Measurements from ENCODE around the gene FGD3.
A peak's percentile ranks its signal among the peaks of the same experiment; 100 is the strongest.

FGD3 gene

DNA sequence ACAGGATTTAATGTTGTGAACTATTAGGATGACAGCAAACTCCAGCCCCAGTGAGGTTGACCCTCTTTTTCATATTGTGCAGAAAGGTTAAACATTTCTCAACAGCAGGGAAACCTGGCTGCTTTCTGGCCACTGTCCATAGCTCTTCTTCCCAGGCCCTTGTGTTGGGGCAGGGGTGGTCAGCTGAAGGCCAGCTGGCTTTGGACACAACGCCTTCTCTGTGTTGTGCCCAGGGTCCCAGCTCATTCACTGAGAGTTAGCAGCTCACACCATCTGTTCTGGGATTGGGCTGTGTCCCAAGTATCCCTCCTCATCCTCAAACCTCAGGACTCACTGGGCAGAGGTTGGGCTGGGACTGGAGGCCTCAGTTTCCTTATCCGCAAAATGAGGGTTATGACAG lies 1.3 kb downstream of the FGD3 start:
- Mint-ChIP-seq H3K27me3 (no peaks in the 10 kb centered on the region), H3K4me3 (peak overlapping the region; percentile 86), H3K36me3 (ENCODE audit: low read depth) (no peaks in the 10 kb centered on the region), H3K9me3 (no peaks in the 10 kb centered on the region), H3K27ac (peak overlapping the region; percentile 47), H3K4me1 (ENCODE audit: low read depth) (peaks cover 63% of the 10 kb centered on the region)
- no peak for DNase-seq

DNA sequence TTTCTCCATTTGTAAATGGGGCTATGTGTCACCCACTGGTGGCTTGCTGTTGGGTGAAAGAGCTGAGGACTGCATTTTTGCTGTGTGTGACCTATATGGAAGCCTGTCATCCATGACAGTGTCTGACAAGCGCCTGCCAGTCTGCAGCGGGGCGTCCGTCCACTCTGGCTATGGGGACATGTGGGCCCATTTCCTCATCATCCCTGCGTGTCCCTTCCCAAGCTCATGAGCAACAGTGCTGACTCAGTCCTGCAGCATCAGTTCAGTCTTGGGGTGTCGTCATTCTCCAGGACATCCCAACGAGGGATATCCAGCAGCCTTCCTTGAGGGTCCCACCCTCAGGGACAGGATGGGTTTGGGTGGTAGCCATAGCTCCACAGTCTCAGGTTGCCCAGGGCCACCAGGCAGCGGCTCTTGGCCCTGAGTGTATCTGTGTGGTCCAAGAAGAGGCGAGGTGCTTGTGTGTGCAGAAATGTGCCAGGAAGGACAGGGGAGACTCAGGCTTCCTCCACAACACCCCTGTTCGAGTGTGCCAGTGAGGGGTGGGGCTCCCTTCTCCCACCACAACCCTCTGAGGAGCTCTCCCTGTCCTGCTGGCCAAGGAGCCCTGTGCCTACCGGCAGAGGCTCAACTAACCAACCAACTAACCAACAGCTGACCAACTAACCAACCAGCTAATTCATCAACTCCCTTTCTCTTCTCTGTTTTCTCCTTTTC lies 2.1 kb downstream of the FGD3 start:
- H3K27ac Mint-ChIP-seq: peak overlapping the region; percentile 65
- no peaks in the 10 kb centered on the region for H3K9me3 Mint-ChIP-seq
- no peak overlapping the region for H3K4me3 Mint-ChIP-seq
- no peaks in the 10 kb centered on the region for H3K36me3 Mint-ChIP-seq (ENCODE audit: low read depth)
- H3K27me3 Mint-ChIP-seq: no peaks in the 10 kb centered on the region
- peaks cover 71% of the 10 kb centered on the region for H3K4me1 Mint-ChIP-seq (ENCODE audit: low read depth)
- DNase-seq: no peak

DNA sequence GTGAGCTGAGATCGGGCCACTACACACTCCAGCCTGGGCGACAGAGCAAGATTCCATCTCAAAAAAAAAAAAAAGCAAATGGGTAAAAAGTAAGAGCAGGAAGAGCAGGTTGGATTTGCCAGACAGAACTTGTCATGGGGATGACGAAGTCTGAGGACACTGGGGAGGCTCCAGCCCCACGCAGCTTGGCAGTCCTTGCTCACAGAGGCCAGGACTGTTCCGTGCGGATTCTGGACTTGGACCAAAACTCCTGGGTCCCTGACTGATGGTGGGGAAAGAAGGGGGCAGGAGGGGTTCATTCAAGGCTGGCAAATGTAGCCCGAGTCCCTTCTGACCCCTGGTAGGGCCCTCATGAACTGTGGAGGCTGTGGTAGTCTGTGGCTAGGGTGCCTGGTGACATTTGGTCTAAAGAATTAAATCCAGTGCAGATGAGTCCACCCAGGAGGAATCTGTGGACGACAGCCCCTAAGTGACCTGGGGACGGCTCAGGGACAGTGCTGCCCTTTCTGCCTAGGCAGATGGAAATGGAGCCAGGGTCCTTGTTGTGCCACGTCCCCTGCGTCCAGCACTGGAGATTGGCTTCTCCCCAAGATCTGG lies 3.1 kb downstream of the FGD3 start:
- Mint-ChIP-seq H3K27ac (peak overlapping the region; percentile 30), H3K4me1 (ENCODE audit: low read depth) (peaks cover 80% of the 10 kb centered on the region), H3K27me3 (no peaks in the 10 kb centered on the region), H3K4me3 (no peak overlapping the region), H3K36me3 (ENCODE audit: low read depth) (no peaks in the 10 kb centered on the region), H3K9me3 (no peaks in the 10 kb centered on the region)
- DNase-seq: no peak

DNA sequence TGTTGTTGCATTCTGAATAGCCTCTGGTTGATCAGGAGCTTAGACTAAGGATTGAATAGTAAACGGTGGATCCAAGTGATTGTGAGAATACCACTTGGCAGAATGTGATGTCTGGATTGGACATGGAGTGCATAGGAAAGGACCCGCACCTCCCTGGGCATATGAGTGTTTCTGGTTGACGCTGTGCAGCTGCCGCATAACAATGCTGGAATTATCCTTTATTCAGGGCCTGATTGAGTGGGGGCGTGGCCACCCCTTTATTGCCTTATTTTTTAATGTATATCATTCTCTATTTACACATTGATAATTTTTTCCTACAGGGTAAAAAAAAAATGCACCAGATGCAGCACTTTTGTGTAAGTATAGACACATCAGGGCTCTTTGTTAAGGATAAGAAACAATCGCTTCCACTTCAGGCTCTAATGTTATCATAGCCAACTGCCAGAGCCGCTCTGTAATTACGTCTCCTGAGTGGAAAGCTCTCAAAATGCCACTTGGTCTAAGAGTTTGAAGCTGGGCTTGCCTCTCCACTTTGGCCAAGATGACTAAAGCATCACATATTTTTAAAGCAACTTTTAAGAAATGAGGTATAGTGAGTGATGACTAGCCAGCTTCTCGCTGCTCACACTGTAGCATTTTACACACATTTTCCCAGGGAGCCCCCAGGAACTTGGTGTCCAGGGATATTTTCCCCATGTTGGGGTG lies 5.7 kb downstream of the FGD3 start:
- peak overlapping the region; percentile 72 for H3K4me3 Mint-ChIP-seq
- no peaks in the 10 kb centered on the region for H3K27me3 Mint-ChIP-seq
- H3K4me1 Mint-ChIP-seq (ENCODE audit: low read depth): peaks cover 89% of the 10 kb centered on the region

DNA sequence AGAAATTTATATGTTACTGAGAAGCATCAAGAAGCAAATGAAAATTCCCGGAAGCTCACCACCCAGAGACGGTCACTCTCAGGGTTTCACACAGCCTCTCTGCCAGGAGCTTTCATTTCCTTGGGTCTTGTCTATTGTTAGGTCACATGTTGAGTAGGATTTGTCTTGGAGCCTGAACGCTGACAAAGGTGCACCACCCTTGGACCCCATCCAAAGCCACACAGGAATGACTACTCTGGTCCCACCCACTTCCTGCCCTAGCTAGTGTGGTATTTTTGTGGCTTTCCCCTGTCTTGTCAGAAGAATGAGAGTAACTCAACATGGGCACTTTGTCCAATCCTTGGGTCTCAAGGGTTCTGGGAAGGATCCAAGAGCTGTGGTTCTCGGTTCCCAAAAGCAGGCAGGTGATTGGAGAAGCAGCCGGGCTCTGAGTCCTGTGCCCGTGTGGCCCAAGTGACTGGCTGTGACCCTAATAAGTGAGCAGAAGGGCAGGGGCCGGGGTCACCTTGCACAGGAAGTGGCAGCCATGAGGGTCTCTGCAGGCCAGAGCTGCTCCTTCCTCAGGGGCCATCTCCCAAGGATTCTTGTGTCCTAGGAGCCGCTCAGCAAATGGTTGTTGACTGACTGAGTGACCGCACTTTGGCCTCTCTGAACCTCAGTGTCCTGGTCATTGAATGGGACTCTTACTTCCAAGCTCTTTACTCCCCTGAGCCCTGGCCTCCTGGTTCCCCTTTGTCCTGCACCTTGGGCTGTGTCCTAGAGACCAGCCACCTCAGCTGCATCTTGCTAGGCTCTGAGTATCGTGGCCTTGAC lies 6.9 kb downstream of the FGD3 start:
- Mint-ChIP-seq H3K4me3 (peak overlapping the region; percentile 72), H3K27me3 (no peaks in the 10 kb centered on the region), H3K27ac (peak overlapping the region; percentile 94), H3K9me3 (no peaks in the 10 kb centered on the region), H3K36me3 (ENCODE audit: low read depth) (no peaks in the 10 kb centered on the region), H3K4me1 (ENCODE audit: low read depth) (peaks cover 84% of the 10 kb centered on the region)
- DNase-seq: peak; percentile 77

More for the DNA sequence above, 5.7 kb downstream of the FGD3 start:
- H3K9me3 Mint-ChIP-seq: no peaks in the 10 kb centered on the region
- H3K27ac Mint-ChIP-seq: peak overlapping the region; percentile 94
- H3K36me3 Mint-ChIP-seq (ENCODE audit: low read depth): no peaks in the 10 kb centered on the region
- DNase-seq: peak; percentile 13

DNA sequence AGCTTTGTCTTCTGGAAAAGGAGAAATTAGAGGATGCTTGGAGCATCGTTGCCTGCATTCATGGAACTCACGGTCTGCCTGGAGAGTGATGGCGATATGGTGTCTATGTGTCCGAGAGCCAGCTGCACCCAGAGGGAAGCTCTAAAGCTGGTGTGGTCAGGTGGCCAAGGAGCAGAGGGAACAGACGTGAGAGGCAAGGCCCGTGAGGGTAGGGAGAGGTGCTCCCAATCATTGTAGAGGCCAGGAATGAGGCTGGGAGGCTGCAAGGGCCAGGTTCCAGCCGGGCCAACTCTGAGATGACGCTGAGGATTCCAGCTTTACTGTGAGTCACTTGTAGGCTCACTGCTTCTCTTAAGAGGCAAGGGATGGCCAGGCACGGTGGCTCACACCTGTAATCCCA lies 7.6 kb downstream of the FGD3 start:
- DNase-seq: peak; percentile 31
- peak overlapping the region; percentile 94 for H3K27ac Mint-ChIP-seq
- H3K9me3 Mint-ChIP-seq: no peaks in the 10 kb centered on the region
- no peaks in the 10 kb centered on the region for H3K27me3 Mint-ChIP-seq
- H3K4me1 Mint-ChIP-seq (ENCODE audit: low read depth): peaks cover 83% of the 10 kb centered on the region
- H3K36me3 Mint-ChIP-seq (ENCODE audit: low read depth): no peaks in the 10 kb centered on the region
- peak overlapping the region; percentile 72 for H3K4me3 Mint-ChIP-seq

DNA sequence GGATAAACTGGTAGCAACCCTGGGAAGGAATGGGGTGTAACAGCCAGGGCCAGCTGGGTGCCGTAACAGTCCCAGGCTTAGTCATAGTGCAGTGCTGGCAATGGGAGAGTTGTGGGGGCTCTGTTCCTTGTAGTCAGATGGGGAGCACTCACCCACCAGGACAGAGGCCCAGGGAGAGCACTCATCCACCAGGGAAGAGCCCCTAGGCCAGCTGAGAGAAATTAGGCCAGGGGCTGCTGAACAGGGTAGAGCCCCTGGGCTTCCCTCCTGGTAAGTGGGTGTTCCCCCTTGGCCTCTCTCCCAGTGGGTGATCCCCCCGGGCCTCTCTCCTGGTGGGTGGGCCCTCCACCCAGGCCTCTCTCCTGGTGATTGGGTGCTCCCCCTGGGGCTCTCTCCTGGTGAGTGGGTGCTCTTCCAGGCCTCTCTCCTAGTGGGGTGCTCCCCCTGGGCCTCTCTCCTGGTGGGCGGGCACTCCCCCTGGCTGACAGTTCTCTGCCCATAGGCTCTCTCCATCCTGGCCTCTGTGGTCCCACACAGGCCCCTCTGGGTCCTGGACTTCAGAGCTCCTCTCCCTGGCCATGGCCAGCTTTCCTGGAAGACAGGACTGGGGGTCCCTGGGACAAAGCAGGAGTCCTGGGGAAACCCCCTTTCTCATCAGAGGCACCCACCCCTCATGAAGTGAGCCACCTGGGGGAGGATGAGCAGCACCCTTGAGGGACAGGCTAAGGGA lies 13.4 kb downstream of the FGD3 start:
- Mint-ChIP-seq H3K4me1 (ENCODE audit: low read depth) (peaks cover 65% of the 10 kb centered on the region), H3K27ac (peak overlapping the region; percentile 92), H3K9me3 (peaks cover 14% of the 10 kb centered on the region), H3K27me3 (no peaks in the 10 kb centered on the region), H3K36me3 (ENCODE audit: low read depth) (peaks cover 39% of the 10 kb centered on the region), H3K4me3 (no peak overlapping the region)
- DNase-seq: peak; percentile 29

DNA sequence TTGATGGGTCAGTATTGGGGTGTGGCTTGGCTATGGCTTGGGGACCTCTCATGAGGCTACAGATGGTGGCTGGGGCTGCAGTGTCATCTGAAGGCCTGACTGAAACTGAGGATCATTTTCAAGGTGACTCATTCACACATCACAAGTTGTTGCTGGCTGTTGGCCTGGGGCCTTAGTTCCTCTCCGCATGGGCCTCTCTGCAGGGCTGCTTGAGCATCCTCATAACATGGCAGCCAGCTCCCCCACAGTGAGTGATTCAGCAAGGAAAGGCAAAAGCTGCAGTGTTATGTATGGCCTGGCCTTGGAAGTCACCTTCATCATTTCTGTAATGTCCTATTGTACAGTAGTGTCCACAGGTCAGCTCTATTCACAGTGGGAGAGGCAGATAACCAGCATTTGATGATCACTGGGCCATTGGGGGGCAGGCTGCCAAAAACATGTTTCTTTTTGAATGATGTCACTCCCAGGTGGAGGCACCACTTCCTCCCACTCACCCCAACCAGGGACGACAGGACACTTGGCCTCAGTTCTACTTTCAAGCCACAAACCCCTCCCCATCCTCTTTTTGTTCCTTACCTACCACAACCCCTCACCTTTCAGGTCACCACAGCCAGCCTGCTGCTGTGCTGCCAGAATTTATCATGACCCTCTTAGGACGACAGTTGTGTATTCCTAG lies 14.4 kb downstream of the FGD3 start:
- H3K27me3 Mint-ChIP-seq: no peaks in the 10 kb centered on the region
- H3K4me3 Mint-ChIP-seq: peak overlapping the region; percentile 18
- peak; percentile 62 for DNase-seq
- peaks cover 46% of the 10 kb centered on the region for H3K36me3 Mint-ChIP-seq (ENCODE audit: low read depth)
- peak overlapping the region; percentile 92 for H3K27ac Mint-ChIP-seq
- H3K4me1 Mint-ChIP-seq (ENCODE audit: low read depth): peaks cover 62% of the 10 kb centered on the region
- peaks cover 14% of the 10 kb centered on the region for H3K9me3 Mint-ChIP-seq

DNA sequence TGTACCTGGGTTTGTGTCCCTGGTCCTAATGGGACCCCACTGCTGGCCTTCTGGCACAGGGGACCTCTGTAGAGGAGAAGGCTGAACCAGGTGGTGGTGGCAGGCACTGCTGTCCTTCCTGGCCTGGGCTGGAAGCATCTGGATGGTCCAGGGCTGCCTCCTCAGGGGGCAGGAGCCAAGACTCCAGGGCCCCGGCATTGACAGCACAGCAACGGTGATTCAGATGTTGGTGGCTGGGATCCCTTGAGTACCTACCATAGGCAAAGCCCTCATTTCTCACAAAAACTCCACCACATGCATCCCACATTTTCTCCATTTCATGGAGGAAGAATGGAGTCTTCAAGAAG lies 15.0 kb downstream of the FGD3 start:
- Mint-ChIP-seq H3K36me3 (ENCODE audit: low read depth) (peaks cover 52% of the 10 kb centered on the region), H3K4me3 (peak overlapping the region; percentile 18), H3K4me1 (ENCODE audit: low read depth) (peaks cover 62% of the 10 kb centered on the region), H3K9me3 (peaks cover 14% of the 10 kb centered on the region), H3K27ac (peak overlapping the region; percentile 92), H3K27me3 (no peaks in the 10 kb centered on the region)
- DNase-seq: peak; percentile 39

DNA sequence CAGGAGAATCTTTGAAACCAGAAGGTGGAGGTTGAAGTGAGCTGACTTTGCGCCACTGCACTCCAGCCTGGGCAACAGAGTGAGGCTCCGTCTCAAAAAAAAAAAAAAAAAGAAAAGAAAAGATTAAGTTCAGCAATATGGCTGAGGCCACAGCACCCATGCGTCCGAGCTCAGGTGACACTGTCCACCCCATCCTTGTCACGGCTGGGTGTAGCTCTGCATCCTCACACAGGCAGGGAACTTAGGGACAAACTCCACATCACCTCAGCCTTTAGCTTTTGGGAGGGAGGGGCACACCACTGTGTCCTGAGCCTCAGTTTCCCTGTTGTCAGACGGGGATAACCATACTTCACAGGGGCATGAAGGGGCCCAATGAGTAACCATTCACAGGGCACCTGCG lies 15.5 kb downstream of the FGD3 start:
- peaks cover 55% of the 10 kb centered on the region for H3K36me3 Mint-ChIP-seq (ENCODE audit: low read depth)

DNA sequence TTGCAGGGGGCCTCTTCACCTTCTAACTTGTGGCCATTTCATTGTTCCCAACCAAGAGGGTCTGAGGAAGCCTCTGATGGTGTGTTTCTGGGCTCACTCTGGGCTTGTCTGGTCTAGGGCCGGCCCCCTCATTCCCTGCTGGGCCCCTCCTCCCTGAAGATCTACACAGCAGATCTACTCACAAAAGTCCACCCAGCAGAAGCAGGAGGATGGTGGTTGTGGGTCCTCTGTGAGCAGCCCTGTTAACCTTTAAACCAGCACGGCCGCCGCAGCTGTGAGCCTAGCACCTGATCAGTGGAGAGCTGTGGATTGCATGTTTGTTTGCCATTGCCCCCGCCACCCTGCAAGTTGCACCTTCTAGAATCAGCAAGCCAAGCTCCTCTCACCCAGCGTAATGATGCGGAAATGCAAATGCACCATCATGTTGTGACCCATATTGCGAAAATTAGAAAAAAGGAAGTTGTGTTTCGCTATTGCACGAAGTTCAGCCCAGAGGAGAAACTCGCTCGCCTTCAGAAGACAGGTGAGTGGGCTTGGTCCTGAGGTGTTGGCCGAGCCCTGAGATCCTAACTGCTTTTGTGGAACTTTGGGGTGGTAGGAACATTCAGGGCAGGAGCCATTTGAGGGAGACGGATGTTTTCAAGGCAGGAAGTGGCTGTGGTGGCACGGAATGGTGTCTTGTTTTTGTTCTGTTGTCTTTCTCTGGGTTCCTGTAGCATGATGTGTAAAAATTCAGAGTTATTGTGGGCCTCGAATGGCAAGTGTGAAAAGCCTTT lies 16.7 kb downstream of the FGD3 start:
- Mint-ChIP-seq H3K27ac (peak overlapping the region; percentile 99), H3K36me3 (ENCODE audit: low read depth) (peaks cover 60% of the 10 kb centered on the region), H3K4me3 (peak overlapping the region; percentile 93), H3K27me3 (no peaks in the 10 kb centered on the region), H3K9me3 (peaks cover 14% of the 10 kb centered on the region), H3K4me1 (ENCODE audit: low read depth) (peaks cover 65% of the 10 kb centered on the region)
- DNase-seq: peak; percentile 83

More for the DNA sequence above, 15.5 kb downstream of the FGD3 start:
- peak; percentile 28 for DNase-seq
- Mint-ChIP-seq H3K27me3 (no peaks in the 10 kb centered on the region), H3K4me1 (ENCODE audit: low read depth) (peaks cover 62% of the 10 kb centered on the region), H3K9me3 (peaks cover 14% of the 10 kb centered on the region), H3K4me3 (no peak overlapping the region), H3K27ac (peak overlapping the region; percentile 92)

DNA sequence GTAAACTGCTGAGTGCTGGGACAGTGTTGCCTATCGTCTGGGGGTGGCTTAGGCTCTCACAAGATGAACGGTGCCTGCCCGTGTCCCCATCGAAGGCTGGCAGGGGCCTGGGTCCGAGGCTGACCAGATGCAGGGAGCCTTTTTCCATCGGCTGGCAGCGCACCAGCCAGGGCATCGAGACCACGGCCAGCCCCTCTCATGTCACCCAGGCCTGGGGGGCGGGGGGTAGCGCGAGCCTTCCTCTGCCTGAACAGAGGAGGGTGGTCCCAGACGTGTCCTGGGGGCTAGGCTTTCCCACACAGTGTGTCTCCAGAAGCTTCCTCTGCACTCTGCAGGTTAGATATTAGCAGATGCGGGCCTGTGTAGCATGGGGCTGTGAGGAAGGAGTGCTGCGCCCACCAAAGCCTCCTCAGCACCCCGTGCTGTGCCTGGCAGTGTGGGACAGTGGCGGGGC lies 17.3 kb downstream of the FGD3 start:
- H3K4me3 Mint-ChIP-seq: peak overlapping the region; percentile 93
- H3K27ac Mint-ChIP-seq: peak overlapping the region; percentile 99
- H3K9me3 Mint-ChIP-seq: peaks cover 14% of the 10 kb centered on the region
- peaks cover 68% of the 10 kb centered on the region for H3K4me1 Mint-ChIP-seq (ENCODE audit: low read depth)
- peak; percentile 68 for DNase-seq
- peaks cover 60% of the 10 kb centered on the region for H3K36me3 Mint-ChIP-seq (ENCODE audit: low read depth)
- no peaks in the 10 kb centered on the region for H3K27me3 Mint-ChIP-seq
